Activated CD4-positive, alpha-beta T cell treated with anti-CD3 and anti-CD28 coated beads for 24 hours (primary cell): ENCODE data around the gene KLHL1.

Source experiments
- DNase-seq, 2 donors: peaks; one replicate each; pipeline ENCODE4 v3.0.0-alpha.2; 2020; ENCODE audit warnings: low read depth in 2 of 2

The KLHL1 gene

GRCh38 chr13:69872321-69873047, 235.8 kb downstream of the KLHL1 start:
- no peak for DNase-seq

- DNase-seq: no peak
These were observed 241.7 kb downstream of the KLHL1 start for GRCh38 chr13:69866555-69866954.

DNA sequence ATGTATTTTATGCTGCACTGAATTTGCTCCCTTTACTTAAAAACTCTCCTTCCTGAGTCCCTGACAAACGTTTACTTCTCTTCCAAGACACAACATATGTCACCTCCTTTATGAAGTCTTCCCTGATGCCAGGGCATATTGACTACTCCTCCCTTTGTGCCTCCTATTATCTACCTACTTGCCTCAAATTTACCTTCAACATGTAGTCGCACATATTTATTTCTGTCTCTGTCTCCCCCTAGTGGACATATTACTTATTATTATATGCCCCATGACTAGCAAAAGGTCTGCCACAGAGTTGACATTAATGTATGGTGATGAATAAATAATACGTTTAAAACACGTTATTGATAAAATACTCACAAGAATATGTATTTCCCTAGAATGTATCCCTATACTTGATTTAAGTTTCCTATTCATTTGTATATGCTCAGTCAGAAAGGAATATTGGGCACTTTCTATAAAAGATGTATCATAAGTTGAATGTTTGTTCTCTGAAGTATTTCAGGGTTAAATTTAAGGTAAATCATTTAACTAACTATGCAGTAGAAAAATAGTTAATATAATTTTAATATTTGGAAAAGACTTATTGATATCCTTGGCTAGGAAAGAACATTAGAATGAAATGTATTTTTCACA, 250.9 kb downstream of the KLHL1 start:
- DNase-seq: no peak

- no peak for DNase-seq
These were observed 251.9 kb downstream of the KLHL1 start for GRCh38 chr13:69856331-69856730.

- DNase-seq: no peak
These were observed 279.7 kb downstream of the KLHL1 start for GRCh38 chr13:69828527-69828926.

DNA sequence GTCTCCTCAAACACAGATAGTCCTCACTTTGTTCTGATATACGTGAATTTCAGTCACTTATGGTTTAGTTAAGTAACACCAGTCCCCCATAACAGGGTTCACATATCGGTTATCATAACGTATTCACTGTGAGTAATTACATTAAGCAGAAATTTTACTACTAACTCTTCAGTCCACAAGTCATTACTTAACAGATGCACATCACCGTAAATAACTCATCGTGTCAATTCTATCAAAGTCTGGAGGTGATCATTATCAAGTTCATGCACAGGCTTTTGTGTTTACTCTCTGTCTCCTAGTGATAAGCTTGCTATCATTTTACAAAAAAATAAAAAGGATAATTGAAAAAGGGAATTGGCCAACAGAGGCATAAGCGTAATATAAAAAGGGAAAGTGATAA, 288.1 kb downstream of the KLHL1 start:
- no peak for DNase-seq

DNA sequence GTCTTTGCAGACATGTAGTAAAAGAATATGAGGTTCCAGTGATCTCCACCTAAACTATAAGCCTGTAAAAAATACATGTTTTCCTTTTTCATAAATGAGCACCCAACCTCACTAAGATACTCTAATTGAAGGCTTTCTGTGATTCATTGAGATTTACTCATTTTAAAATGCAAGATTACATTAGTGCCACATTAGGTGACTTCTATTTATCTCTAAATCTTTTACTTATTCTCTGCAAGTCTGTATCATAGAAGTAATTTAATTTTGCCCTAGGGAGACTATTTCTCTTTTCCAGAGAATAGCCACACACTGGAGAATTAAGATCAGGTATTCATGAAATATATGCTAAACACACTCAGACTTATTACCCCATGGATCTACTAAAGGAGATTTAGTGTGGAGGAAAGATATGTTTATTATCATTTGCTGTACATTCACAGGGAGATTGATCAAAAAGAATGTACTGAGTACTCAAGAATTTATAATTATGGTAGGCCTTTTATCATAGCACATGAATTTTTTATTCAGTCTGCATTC, 290.9 kb downstream of the KLHL1 start:
- DNase-seq: no peak

- no peak for DNase-seq
These were observed 299.1 kb downstream of the KLHL1 start for GRCh38 chr13:69809152-69809551.

- no peak for DNase-seq
These were observed 312.0 kb downstream of the KLHL1 start for GRCh38 chr13:69796256-69796655.

GRCh38 chr13:69793783-69794453, 314.3 kb downstream of the KLHL1 start:
- DNase-seq: no peak

DNA sequence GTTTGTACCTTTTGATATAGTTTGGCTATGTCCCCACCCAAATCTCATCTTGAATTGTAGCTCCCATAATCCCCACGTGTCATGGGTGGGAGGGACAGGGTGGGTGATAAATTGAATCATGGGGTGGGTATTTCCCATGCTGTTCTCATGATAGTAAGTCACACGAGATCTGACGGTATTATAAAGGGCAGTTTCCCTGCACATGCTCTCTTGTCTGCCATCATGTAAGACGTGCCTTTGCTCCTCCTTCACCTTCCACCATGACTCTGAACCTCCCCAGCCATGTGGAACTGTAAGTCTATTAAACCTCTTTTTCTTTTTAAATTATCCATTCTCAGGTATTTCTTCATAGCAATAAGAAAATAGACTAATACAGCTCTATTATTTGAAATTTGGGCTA, 331.3 kb downstream of the KLHL1 start:
- no peak for DNase-seq

DNA sequence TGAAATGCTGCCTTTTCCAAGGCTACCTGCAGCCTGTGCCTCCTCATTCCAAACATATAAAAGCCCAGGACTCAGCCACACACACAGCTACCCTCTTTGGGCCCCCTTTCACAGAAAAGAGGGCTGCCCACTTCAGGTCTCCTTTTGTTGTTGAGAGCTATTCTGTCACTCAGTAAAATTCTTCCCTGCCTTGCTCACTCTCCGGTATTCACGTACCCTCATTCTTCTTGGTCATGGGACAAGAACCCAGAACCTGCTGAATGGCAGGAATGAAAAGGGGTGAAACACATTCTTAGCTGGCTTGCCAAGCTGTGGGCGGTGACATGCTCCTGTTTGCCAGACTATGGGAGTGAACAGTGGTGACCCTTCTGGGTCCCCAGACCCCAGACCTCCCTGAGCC, 338.6 kb downstream of the KLHL1 start:
- no peak for DNase-seq

GRCh38 chr13:69761581-69761980, 346.7 kb downstream of the KLHL1 start:
- DNase-seq: no peak

DNA sequence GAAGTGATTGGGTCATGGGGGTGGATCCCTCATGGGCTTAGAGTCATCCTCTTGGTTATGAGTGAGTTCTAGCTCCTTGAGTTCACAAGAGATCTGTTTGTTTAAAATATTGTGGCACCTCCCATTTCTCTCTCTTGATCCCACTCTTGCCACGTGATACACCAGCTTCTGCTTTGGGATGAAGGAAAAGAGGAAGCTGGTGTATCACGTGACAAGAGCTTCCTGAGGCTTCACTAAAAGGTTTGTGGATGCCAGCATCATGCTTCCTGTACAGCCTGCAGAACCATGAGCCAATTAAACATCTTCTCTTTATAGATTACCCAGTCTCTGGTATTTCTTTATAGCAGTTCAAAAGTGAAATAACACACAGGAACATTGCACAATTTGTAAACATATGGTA, 353.2 kb downstream of the KLHL1 start:
- DNase-seq: no peak

DNA sequence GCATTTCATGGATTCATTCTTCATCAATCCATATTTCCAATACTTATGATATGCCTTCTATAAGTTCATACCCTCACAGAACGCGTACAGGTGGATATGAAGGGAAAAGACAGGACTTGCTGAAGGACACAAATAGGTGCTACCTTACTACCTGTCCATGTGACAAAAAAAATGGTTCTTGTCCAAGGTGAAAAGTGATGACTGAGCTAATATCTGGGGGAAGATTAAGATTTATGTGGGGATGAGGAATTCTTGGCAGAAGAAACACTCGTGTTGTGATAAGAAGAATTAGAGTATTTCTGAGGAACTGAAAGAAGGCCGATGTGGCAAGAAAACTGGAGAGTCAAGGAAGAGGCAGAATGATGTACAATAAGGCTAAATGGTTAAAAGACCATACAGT, 357.0 kb downstream of the KLHL1 start:
- no peak for DNase-seq

DNA sequence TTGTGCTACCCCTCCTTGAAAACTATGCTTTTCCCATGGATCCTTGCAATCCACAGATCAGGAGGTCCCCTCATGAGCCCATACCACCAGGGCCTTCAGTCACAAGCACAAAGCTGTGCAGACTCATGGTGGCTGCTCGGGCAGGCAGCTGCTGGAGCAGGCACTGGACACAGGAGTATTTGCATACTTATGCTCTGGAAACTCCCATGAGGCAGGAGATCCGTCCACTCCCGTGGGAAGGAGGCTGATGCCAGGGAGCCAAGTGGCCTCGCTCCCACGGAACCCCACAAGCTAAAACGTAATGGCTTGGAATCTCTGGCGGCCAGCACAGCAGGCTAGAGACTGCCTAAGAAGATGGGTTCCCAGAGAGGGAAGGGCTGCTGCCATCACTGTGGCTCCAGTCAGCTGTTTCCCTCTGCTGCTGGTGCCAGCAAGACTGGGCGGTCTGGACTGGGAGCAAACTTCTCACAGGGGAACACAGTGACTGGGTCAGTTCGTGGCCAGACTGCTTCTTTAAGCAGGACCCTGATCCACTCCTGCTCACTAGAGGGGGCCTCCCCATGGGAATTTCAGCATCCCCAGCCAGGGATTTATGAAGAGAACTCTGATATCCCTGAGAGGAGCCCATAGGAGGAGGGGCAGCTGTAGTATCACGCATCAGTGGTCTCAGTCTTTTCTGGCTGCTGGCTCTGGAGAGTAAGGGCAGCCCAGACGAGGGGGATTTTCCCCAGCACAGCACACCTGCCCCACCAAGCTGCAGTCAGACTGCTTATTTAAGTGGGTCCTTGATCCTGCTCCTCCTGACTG, 370.9 kb downstream of the KLHL1 start:
- DNase-seq: no peak

DNA sequence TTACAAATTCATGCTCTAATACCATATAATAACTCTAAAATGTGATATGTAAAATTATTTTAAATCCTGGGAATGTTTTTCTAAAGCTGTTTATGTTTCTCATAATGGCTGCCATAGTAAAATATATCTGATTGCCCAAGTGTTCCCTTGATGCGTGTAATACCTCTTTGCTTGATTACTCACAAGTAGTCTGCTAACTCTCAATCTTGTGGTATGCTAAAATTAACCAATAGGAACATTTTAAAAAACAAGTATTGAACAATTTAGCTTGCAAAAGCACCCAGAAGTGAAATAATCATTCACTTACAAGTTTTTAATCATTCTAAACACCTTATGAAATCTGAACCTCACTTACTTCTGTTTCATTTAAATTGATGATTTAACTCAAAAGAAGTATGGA, 386.6 kb downstream of the KLHL1 start:
- DNase-seq: no peak

- no peak for DNase-seq
These were observed 387.8 kb downstream of the KLHL1 start for GRCh38 chr13:69720278-69720983.

GRCh38 chr13:69706807-69707206, 401.4 kb downstream of the KLHL1 start:
- no peak for DNase-seq

DNA sequence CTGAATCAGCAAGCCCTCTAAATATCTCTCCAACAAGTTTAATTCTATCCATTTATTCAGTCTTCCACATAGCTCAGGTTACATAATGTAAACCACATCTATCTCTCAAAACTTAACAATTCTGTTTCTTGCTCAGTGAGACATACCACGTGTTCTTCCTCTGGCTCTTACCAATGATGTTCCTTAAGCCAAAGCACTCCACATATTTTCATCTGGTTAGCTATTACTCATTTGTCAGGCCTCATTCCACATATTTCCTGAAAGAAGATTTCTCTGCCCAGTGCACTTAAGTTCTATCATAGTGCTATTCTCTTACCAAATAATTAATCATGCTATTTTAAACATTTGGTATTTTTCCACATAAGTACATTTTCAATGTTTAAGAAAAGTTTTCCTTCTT, 403.9 kb downstream of the KLHL1 start:
- no peak for DNase-seq

- DNase-seq: no peak
These were observed 417.3 kb downstream of the KLHL1 start for GRCh38 chr13:69690999-69691398.
